H9 (cell line): ENCODE data around the gene MAPK8IP3. TPM values are rescaled to one million over a fixed set of nuclear protein-coding genes. Genes with fewer than 3 reads are reported as not detected.

ENCODE experiments used
- DNase-seq: peaks from one replicate; pipeline ENCODE4 v3.0.0-alpha.2; 2017
- H2AFZ ChIP-seq: one replicate; pipeline ENCODE4 v1.6.1; 2013; ENCODE audit warnings: mild to moderate bottlenecking, low read length, control low read depth, moderate library complexity
- H2AK5ac ChIP-seq: 2 replicates; pipeline ENCODE4 v1.6.1; 2013; ENCODE audit warnings: low read length, control low read depth, mixed read lengths; ENCODE audit not compliant: insufficient read length
- H2BK120ac ChIP-seq: one replicate; pipeline ENCODE4 v1.6.1; 2013; ENCODE audit warnings: low read depth, mild to moderate bottlenecking, low read length, control low read depth, inconsistent platforms; ENCODE audit not compliant: poor library complexity, severe bottlenecking
- H2BK12ac ChIP-seq: 2 replicates; pipeline ENCODE4 v1.6.1; 2013; ENCODE audit warnings: low read length, control low read depth, mixed read lengths, low read depth; ENCODE audit not compliant: insufficient read length
- H2BK15ac ChIP-seq: 2 replicates; pipeline ENCODE4 v1.6.1; 2013; ENCODE audit warnings: low read depth, low read length, control low read depth
- H2BK20ac ChIP-seq: one replicate; pipeline ENCODE4 v1.6.1; 2013; ENCODE audit warnings: low read depth, mild to moderate bottlenecking, low read length, control low read depth, inconsistent platforms; ENCODE audit not compliant: poor library complexity, severe bottlenecking
- H2BK5ac ChIP-seq: 2 replicates; pipeline ENCODE4 v1.6.1; 2013; ENCODE audit warnings: low read length, control low read depth, mixed read lengths; ENCODE audit not compliant: insufficient read length
- H3K14ac ChIP-seq: 2 replicates; pipeline ENCODE4 v1.6.1; 2013; ENCODE audit warnings: low read length, control low read depth; ENCODE audit not compliant: insufficient read depth
- H3K18ac ChIP-seq: 2 replicates; pipeline ENCODE4 v1.6.1; 2013; ENCODE audit warnings: low read depth, mild to moderate bottlenecking, mixed read lengths, low read length, control low read depth; ENCODE audit not compliant: insufficient read length
- H3K23ac ChIP-seq: 2 replicates; pipeline ENCODE4 v1.6.1; 2013; ENCODE audit warnings: low read length, control low read depth, mixed read lengths, low read depth; ENCODE audit not compliant: insufficient read length
- H3K23me2 ChIP-seq: 2 replicates; pipeline ENCODE4 v1.6.1; 2013; ENCODE audit warnings: low read depth, mild to moderate bottlenecking, mixed read lengths, low read length, control low read depth; ENCODE audit not compliant: insufficient read length, poor library complexity, severe bottlenecking
- H3K27ac ChIP-seq: 2 replicates; pipeline ENCODE4 v1.5.1; 2013; ENCODE audit warnings: low read length, control low read depth, mixed read lengths, low read depth; ENCODE audit not compliant: insufficient read length
- H3K27me3 ChIP-seq: 2 replicates; pipeline ENCODE4 v1.6.1; 2013; ENCODE audit warnings: low read length, control low read depth, inconsistent platforms; ENCODE audit not compliant: insufficient read depth
- H3K4ac ChIP-seq: 2 replicates; pipeline ENCODE4 v1.6.1; 2013; ENCODE audit warnings: low read depth, mild to moderate bottlenecking, control low read depth, inconsistent platforms, low read length, moderate library complexity
- H3K4me1 ChIP-seq: 2 replicates; pipeline ENCODE4 v1.6.1; 2013; ENCODE audit warnings: low read length, control low read depth, inconsistent platforms; ENCODE audit not compliant: insufficient read depth
- H3K4me2 ChIP-seq: 2 replicates; pipeline ENCODE4 v1.6.1; 2013; ENCODE audit warnings: low read length, control low read depth, mixed read lengths; ENCODE audit not compliant: insufficient read length, insufficient read depth
- H3K56ac ChIP-seq: 2 replicates; pipeline ENCODE4 v1.6.1; 2013; ENCODE audit warnings: low read depth, mild to moderate bottlenecking, mixed read lengths, low read length, control low read depth; ENCODE audit not compliant: insufficient read length
- H3K79me1 ChIP-seq: 2 replicates; pipeline ENCODE4 v1.6.1; 2013; ENCODE audit warnings: low read depth, mild to moderate bottlenecking, moderate library complexity, low read length, control low read depth, inconsistent platforms; ENCODE audit not compliant: insufficient read depth, poor library complexity, severe bottlenecking
- H3K79me2 ChIP-seq: 2 replicates; pipeline ENCODE4 v1.6.1; 2013; ENCODE audit warnings: low read length, control low read depth, inconsistent platforms; ENCODE audit not compliant: insufficient read depth
- H3K9ac ChIP-seq: 2 replicates; pipeline ENCODE4 v1.6.1; 2013; ENCODE audit warnings: low read length, control low read depth, mixed read lengths; ENCODE audit not compliant: insufficient read length; ENCODE audit errors: extremely low read depth
- H3K9me3 ChIP-seq: one replicate; pipeline ENCODE4 v1.6.1; 2013; ENCODE audit warnings: low read depth, low read length, inconsistent platforms; ENCODE audit not compliant: control insufficient read depth
- H3T11ph ChIP-seq: one replicate; pipeline ENCODE4 v1.6.1; 2013; ENCODE audit warnings: mild to moderate bottlenecking, low read length, control low read depth, inconsistent platforms
- H4K20me1 ChIP-seq: one replicate; pipeline ENCODE4 v1.6.1; 2013; ENCODE audit not compliant: control insufficient read depth, insufficient read length, insufficient read depth
- H4K5ac ChIP-seq: 2 replicates; pipeline ENCODE4 v1.6.1; 2013; ENCODE audit warnings: low read depth, mild to moderate bottlenecking, mixed read lengths, low read length, control low read depth; ENCODE audit not compliant: insufficient read length
- H4K8ac ChIP-seq: replicated peaks from 2 replicates; pipeline ENCODE4 v1.6.1; 2013; ENCODE audit warnings: low read length, control low read depth, mixed read lengths, low read depth; ENCODE audit not compliant: insufficient read length
- H4K91ac ChIP-seq: 2 replicates; pipeline ENCODE4 v1.6.1; 2013; ENCODE audit warnings: low read depth, mild to moderate bottlenecking, moderate library complexity, mixed read lengths, low read length, control low read depth; ENCODE audit not compliant: insufficient read length
- H3K27ac Mint-ChIP-seq, 3 experiments: 2 replicates in 2 of 3; 3 replicates in 1 of 3; pipeline ENCODE4 v1.8.0; 2020 to 2021; ENCODE audit warnings: mixed read lengths in 3 of 3, mild to moderate bottlenecking in 1 of 3, moderate library complexity in 1 of 3
- H3K27me3 Mint-ChIP-seq: 2 replicates; pipeline ENCODE4 v1.8.0; 2021; ENCODE audit warnings: low read depth, mild to moderate bottlenecking, moderate library complexity, mixed read lengths
- H3K36me3 Mint-ChIP-seq, 3 experiments: 2 replicates in 2 of 3; 3 replicates in 1 of 3; pipeline ENCODE4 v1.8.0; 2020 to 2021; ENCODE audit warnings: low read depth in 3 of 3, mixed read lengths in 3 of 3; ENCODE audit not compliant: insufficient read depth in 1 of 3
- H3K4me1 Mint-ChIP-seq, 2 experiments: 2 replicates each; pipeline ENCODE4 v1.8.0; 2020; ENCODE audit warnings: mixed read lengths in 2 of 2
- H3K4me3 Mint-ChIP-seq, 2 experiments: 2 replicates in 1 of 2; 3 replicates in 1 of 2; pipeline ENCODE4 v1.8.0; 2020 to 2021; ENCODE audit warnings: mild to moderate bottlenecking in 2 of 2, mixed read lengths in 2 of 2, moderate library complexity in 1 of 2
- H3K9me3 Mint-ChIP-seq, 2 experiments: 2 replicates in 1 of 2; 3 replicates in 1 of 2; pipeline ENCODE4 v1.8.0; 2020; ENCODE audit warnings: mild to moderate bottlenecking in 2 of 2, mixed read lengths in 2 of 2, moderate library complexity in 1 of 2
- CTCF ChIP-seq: fragments of 200-600 bp; sonication (generic); conservative IDR thresholded peaks from 3 replicates; pipeline ENCODE4 v1.8.0; 2021; ENCODE audit warnings: antibody characterized with exemption, mild to moderate bottlenecking
- WGBS: extraction: QIAGEN DNeasy Blood & Tissue Kit; methylation state at CpG from one replicate; pipeline ENCODE4 v1.1.7; 2013; ENCODE audit warnings: missing lambda C conversion rate, low lambda C conversion rate, mixed read lengths; ENCODE audit not compliant: insufficient read length; ENCODE audit errors: extremely low coverage; 5-methylcytosine and 5-hydroxymethylcytosine counted together
- total RNA-seq: library from RNA; stranded (reverse); gene quantifications from 2 replicates; pipeline ENCODE4 v1.2.1, GENCODE V29; 2021

The MAPK8IP3 gene
- total RNA-seq, 1 experiment from 2014 or later = 51.3 TPM

- Histone ChIP-seq H4K91ac (no peak overlapping the region), H3K4ac (no peak overlapping the region), H3K27ac (no peak overlapping the region), H2AK5ac (no peak overlapping the region), H3K9ac (peak overlapping the region; percentile 63), H4K20me1 (no peaks in the 10 kb centered on the region), H3K79me1 (peaks cover 10% of the 10 kb centered on the region), H2BK120ac (no peak overlapping the region), H4K5ac (no peak overlapping the region), H3K9me3 (no peaks in the 10 kb centered on the region), H3K18ac (no peak overlapping the region), H3K79me2 (peaks cover 1% of the 10 kb centered on the region), H3K23ac (no peak overlapping the region), H3K4me1 (peaks cover 3% of the 10 kb centered on the region), H2BK5ac (no peak overlapping the region), H3K56ac (no peak overlapping the region), H2BK12ac (no peak overlapping the region), H3K14ac (peak overlapping the region; percentile 44; the same call in 1 of the 2 replicates), H2BK15ac (no peak overlapping the region), H2AFZ (no peak overlapping the region), H3T11ph (no peak overlapping the region), H3K4me2 (peak overlapping the region; percentile 65), H3K27me3 (no peaks in the 10 kb centered on the region), H3K23me2 (peaks cover 7% of the 10 kb centered on the region), H2BK20ac (no peak overlapping the region), H4K8ac (no peak overlapping the region)
- no peak for TF ChIP-seq CTCF
- WGBS = no CpG with 5 or more reads among the region's 62 CpGs
- Mint-ChIP-seq H3K36me3 (peaks cover 9 to 18% (median 11%) of the 10 kb centered on the region in 3 experiments), H3K9me3 (peaks cover 0 to 3% of the 10 kb centered on the region in 2 experiments; a peak in 1 of 5 replicates), H3K27me3 (peaks cover 6% of the 10 kb centered on the region; the same call in 1 of the 2 replicates), H3K27ac (peak overlapping the region in 1 of 3 experiments; percentile 23; a peak in 1 of 7 replicates), H3K4me3 (peak overlapping the region; percentile 91 to 93), H3K4me1 (peaks cover 19 to 26% of the 10 kb centered on the region in 2 experiments)
- no peak for DNase-seq
Observed at GRCh38 chr16:1706386-1707192, 594 bp downstream of the MAPK8IP3 start.
